Stimulated activated CD8-positive, alpha-beta memory T cell treated with anti-CD3 and anti-CD28 coated beads, Interleukin-15, amount 100 ng/mL, for 4 hours (primary cell): ENCODE results near the gene DOCK8.
A peak's percentile ranks its signal among the peaks of the same experiment; 100 is the strongest.

ENCODE experiments used
- DNase-seq, 2 donors: peaks; one replicate each; pipeline ENCODE4 v3.0.0-alpha.2; 2020; ENCODE audit warnings: low read depth in 2 of 2

Gene DOCK8

DNA sequence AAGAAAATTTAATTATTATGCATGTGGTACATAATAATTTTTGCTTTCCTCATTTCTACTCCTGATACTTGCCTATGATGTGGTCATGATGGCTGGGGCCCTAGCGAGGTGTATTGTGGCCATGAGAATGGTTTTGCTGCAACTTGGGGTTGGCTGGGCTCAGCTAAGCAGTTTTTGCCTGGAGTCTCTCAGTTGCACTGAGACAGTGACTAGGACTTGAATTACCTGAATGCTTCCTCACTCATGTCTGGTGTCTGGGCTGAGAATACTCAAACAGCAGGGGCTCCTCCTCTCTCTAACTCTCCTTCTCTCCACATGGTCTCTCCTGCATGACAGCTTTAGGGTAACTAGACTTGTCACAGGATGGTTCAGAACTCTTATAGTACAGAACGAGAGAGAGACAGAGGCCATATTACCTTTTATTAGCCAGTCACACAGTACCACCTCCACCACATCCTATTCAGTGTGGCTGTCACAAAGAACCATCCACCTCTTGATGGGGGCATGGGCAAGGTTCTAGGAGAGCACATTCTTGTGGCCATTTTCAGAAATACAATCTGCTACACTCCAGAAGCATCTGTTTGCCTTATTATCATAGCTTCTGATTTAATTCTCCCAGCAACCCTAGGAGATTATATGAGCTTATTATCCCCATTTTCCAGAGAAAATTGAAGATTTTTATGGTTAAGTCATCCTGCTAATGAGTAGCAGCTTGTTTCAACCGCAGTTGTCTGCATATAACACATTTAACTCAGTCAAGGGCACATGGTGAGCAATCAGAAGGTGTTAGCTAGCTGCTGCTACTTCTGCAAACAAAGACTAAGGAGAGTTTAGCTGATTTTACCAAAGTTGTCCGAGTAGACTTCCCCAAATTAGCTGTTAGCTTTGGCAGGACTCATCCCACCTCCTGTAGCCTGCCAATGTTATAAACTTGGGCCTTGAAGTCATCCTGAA is 245.1 kb downstream of the DOCK8 start:
- DNase-seq = no peak

DNA sequence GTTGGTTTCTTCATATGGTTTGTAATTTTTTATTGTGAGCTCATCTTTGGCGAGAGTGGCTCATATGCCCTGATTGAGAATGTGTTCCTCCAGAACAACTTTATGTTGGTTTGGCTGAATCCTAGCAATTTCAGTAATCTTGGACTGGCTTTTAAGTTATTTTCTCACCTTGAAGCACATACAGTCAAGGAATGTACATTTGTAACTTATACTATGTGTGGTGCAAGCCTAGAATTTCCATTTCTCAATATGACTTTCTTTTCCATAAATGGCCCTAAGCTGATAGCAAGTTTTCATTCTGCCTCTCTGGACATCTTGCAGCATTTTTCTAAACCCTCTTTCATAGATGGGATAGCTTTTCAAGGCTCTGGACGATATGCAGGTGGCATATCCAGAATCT is 247.5 kb downstream of the DOCK8 start:
- DNase-seq = no peak

DNA sequence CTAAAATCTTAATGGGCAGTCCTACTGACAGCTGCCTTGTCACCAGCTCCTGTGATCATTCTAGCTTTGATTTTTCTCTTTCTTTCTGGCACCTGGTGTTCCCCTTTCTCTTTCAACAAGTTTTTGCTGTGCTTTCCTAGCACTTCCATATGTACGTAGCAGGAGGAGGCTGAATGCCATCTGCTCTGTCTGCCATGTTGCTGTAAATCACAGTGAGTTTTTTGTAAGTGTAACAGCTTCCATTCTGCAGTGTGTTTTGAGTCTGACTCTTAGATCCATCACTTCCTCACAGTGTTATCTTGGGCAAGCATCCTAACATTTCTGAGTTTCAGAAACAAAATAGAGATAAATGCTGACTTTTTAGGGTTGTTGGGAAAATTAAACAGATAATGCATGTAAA is 247.9 kb downstream of the DOCK8 start:
- DNase-seq = no peak

- no peak for DNase-seq
Observed at GRCh38 chr9:463455-464171, 248.9 kb downstream of the DOCK8 start.

DNA sequence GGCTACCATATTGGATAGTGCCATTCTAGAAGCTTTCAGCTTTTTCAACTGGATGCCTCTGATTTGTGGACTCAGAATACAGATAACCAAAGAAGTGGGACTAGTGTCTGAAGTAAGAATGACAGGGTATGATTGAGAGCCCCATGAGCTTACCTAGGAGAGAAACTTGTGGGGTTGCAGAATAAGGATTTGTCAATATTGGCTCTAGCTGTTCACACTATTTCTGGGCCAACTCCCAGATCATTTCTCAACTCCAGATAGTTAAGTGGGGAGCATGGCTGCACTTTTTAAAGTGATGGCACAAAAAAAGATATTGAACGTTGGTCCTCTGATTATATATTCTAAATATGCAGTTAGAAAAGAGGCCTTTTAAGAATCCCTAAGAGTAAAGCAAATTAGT is 252.1 kb downstream of the DOCK8 start:
- DNase-seq = no peak

GRCh38 chr9:468766-469426 is 254.2 kb downstream of the DOCK8 start:
- DNase-seq = no peak

DNA sequence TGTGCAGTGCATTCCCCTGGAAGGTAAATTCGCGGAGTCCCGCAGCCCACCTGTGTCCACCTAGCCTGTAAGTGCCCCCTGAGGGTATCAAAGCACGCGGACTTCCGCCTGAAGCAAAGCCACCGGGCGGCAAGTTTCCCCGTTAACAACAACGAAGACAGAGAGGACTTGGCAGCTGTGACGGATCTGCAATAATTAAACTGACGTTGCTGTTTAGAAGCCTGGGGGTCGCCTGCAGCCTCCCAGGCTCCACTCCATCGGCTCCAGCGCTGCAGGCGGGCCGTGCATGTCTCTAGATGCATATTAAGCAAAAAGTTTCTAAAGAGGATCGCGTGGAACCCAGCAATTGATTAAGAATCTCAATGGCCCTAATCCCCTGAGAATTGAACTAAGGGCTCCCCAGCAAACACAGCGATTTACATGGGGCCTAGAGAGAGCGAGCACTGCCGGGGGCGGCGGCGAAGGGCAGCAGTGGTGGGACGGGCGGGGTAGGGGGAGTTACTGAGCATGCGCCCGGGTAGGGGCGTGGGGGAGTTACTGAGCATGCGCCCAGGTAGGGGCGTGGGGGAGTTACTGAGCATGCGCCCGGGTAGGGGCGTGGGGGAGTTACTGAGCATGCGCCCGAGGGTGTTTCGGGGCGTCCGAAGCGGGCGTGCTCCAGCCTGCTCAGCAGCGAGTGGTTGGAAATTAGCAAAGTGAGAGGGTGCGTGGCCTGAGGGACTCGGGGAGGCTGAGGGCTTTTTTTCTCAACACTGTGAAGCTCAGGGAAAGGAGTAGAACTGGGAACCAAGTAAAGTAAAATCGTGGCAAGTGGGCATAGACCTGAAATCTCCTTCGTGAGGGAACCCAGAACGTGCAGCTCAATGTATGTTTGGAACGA is 255.2 kb downstream of the DOCK8 start:
- peak; percentile 77 to 86 for DNase-seq

GRCh38 chr9:470552-471194 is 256.0 kb downstream of the DOCK8 start:
- no peak for DNase-seq

DNA sequence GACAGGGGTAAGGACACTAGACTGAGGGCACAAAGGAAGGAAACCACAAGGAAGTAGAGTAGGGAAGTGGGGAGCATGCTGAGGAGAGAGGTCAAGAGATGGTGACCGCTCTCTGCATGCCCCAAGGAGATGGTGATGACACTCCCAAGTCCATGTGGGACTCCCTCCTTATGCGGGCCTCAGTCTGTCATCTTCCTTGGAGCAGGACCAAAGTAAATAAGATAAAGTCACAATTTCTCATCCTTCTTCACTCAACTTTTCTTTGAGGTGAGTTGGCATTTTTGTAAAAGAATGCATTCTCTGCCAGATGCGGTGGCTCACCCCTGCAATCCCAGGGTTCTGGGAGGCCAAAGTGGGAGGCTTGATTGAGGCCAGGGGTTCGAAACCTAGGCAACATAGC is 256.7 kb downstream of the DOCK8 start:
- no peak for DNase-seq

- no peak for DNase-seq
Observed at GRCh38 chr9:472479-473075, 257.9 kb downstream of the DOCK8 start.

GRCh38 chr9:477193-477592 is 262.5 kb downstream of the DOCK8 start:
- DNase-seq = no peak

- DNase-seq = no peak
Observed at GRCh38 chr9:479304-479970, 264.8 kb downstream of the DOCK8 start.

- DNase-seq = no peak
Observed at GRCh38 chr9:479971-480350, 265.3 kb downstream of the DOCK8 start.

DNA sequence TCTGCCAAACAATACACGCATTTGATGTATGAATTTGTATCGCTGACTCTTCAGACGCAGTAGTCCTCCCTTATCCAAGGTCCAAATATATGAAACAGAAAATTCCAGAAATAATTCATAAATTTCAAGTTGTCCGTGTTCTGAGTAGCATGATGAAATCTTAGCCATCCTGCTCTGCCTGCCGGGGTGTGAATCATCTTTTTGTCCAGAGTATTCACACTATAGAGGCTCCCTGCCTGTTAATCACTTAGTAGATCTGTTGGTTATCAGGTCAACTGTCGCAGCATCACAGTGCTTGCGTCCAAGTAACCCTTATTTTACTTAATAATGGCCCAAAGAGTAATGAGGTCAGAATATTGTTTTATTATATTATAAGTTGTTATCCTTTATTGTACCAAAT is 268.1 kb downstream of the DOCK8 start:
- DNase-seq = no peak

DNA sequence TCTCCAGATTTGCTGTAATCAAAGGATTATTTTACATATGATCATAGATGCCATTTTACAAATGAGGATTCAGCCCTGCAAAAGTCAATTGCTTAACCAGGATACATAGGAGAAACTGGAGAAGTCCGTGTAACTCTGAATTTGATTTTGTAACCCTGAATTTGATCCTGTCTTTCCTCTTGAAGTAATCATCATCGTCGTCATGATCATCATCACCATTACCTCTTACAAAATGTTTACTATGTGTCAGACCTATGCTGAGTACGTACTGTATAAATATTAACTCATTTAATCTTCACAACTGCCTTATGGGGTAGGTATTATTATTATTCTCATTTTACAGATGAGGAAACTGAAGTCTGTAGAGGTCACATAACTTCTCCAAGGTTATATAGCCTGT is 271.5 kb downstream of the DOCK8 start:
- DNase-seq = no peak

DNA sequence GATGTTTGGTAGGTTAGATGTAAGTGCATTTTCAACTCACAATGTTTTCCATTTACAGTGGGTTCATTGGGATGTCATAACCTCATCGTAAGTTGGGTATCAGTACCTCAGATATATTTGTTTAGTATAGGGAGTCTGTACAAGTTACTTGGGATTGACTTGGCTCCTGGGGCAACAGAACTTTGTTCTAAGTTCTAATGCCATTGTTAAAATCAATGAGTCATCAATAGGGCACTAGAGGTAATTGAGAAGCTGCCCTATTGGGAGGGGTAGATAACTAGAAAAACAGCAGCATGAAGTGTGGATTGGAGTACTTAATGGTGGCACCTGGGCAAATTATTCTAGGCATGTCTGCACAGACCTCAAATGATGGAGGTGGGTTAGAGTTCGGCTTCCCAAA is 272.8 kb downstream of the DOCK8 start:
- no peak for DNase-seq

- no peak for DNase-seq
Observed at GRCh38 chr9:488448-488847, 273.8 kb downstream of the DOCK8 start.

DNA sequence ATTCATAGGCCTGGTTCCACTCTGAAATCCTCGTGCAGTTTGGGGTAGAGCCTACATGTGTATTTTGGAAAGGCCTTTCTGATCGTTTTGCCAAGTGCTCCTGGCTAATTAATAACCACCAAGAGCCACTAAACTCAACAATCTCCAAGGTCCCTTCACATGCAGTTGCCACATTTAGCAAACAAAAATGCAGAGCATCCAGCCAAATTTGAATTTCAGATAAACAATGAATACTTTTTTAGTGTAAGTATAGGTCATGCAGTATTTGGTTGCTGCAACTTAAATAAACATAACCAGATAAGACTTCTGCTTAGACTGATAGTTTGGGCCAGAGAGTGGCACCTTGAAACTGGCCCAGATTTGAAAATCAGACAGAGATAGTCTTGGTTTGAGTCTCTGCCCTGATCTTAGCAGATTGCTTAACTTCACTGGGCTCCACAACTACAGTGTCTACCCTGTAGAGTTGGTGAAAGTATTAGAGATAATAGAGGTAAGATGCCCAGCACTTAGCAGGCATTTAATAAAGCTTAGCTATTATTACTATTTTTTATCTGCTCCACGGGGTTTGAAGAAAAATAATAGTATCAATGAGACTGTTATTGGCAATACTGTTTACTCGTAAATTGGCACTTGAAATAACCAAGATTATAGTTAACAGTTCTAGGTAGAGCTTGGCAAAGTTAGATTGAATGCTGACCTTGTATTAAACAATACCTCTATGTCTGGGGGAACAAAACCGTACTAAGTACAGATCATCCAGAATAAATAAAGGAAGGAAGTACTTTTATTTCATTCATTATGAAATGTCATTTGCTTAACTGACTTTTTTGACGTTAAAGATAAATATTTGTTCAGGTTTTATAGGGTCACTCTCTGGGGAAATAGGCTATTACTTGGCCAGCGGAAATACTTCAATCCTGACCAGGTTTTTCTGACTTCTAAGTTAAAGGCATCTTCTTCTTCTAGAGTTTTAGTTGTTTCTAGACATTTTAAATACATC is 274.8 kb downstream of the DOCK8 start:
- DNase-seq = no peak

GRCh38 chr9:494764-495163 is 280.1 kb downstream of the DOCK8 start:
- no peak for DNase-seq
